Peyer's patch (tissue), 4 donors: ENCODE results near the gene MMAB. TPM values are rescaled to one million over a fixed set of nuclear protein-coding genes. Genes with fewer than 3 reads are reported as not detected.

Source experiments
- DNase-seq, 3 donors: peaks; one replicate each; pipeline ENCODE4 v3.0.0-alpha.2; 2017 to 2019
- H3K27ac ChIP-seq, 4 donors: fragments of 200-600 bp; sonication (generic); one replicate each; pipeline ENCODE4 v1.5.1; 2016 to 2019
- H3K27me3 ChIP-seq, 2 donors: fragments of 200-600 bp; sonication (generic); one replicate each; pipeline ENCODE4 v1.5.1; 2019
- H3K36me3 ChIP-seq, 3 donors: fragments of 200-600 bp; sonication (generic); one replicate each; pipeline ENCODE4 v1.5.1; 2016 to 2019
- H3K4me1 ChIP-seq, 4 donors: fragments of 200-600 bp; sonication (generic); one replicate each; pipeline ENCODE4 v1.5.1; 2016 to 2019
- H3K4me3 ChIP-seq, 4 donors: fragments of 200-600 bp; sonication (generic); 1 replicate in 3 of 4; 2 replicates in 1 of 4; pipeline ENCODE4 v1.5.1; 2016 to 2019; ENCODE audit warnings: mild to moderate bottlenecking in 1 of 4
- H3K9me3 ChIP-seq, 4 donors: fragments of 200-600 bp; sonication (generic); one replicate each; pipeline ENCODE4 v1.5.1; 2016 to 2019; ENCODE audit warnings: mild to moderate bottlenecking in 1 of 4
- CTCF ChIP-seq, 6 experiments: fragments of 450-650 bp in 4 of 6; fragments of 200-600 bp in 2 of 6; sonication (generic) in 1 of 6; IDR thresholded peaks; one replicate each; pipeline ENCODE4 v1.5.1; 2017 to 2019; ENCODE audit warnings: antibody characterized with exemption in 6 of 6, mild to moderate bottlenecking in 3 of 6, moderate library complexity in 1 of 6
- POLR2A ChIP-seq, 2 donors: fragments of 450-650 bp; IDR thresholded peaks; one replicate each; pipeline ENCODE4 v1.5.1; 2017; ENCODE audit warnings: antibody characterized with exemption in 2 of 2, mild to moderate bottlenecking in 2 of 2, moderate library complexity in 2 of 2
- total RNA-seq, 4 donors: library from RNA; depleted of rRNA; stranded (reverse); fragments of >200 nt; gene quantifications; one replicate each; pipeline ENCODE4 v1.1.0, GENCODE V29; 2016

Gene MMAB
- total RNA-seq, 4 donors from 2014 or later: 30.8 to 41.4 (median 32.1) TPM

GRCh38 chr12:109513051-109513450 is 60.3 kb downstream of the MMAB start:
- H3K4me3 ChIP-seq: no peak overlapping the region
- no peaks in the 10 kb centered on the region for H3K4me1 ChIP-seq
- H3K27me3 ChIP-seq: no peaks in the 10 kb centered on the region
- H3K36me3 ChIP-seq: peaks cover 0 to 95% (median 0%) of the 10 kb centered on the region in 3 donors
- TF ChIP-seq CTCF (IDR thresholded peaks at IDR 0.05) (no peak), POLR2A (IDR thresholded peaks at IDR 0.05) (no peak)
- H3K9me3 ChIP-seq: no peaks in the 10 kb centered on the region
- no peak for DNase-seq
- no peak overlapping the region for H3K27ac ChIP-seq

- TF ChIP-seq CTCF (IDR thresholded peaks at IDR 0.05) (no peak), POLR2A (IDR thresholded peaks at IDR 0.05) (no peak)
- H3K9me3 ChIP-seq: no peaks in the 10 kb centered on the region
- H3K36me3 ChIP-seq: peaks cover 0 to 95% (median 0%) of the 10 kb centered on the region in 3 donors
- H3K27me3 ChIP-seq: no peaks in the 10 kb centered on the region
- no peak overlapping the region for H3K27ac ChIP-seq
- no peak for DNase-seq
- H3K4me1 ChIP-seq: no peaks in the 10 kb centered on the region
- H3K4me3 ChIP-seq: no peak overlapping the region
Observed at GRCh38 chr12:109512608-109513007, 60.7 kb downstream of the MMAB start.

- no peak for DNase-seq
Observed at GRCh38 chr12:109510196-109510595, 63.1 kb downstream of the MMAB start.

GRCh38 chr12:109504068-109504467 is 69.2 kb downstream of the MMAB start:
- H3K9me3 ChIP-seq: no peaks in the 10 kb centered on the region
- peaks cover 0 to 100% (median 2%) of the 10 kb centered on the region in 3 donors for H3K36me3 ChIP-seq
- no peak for DNase-seq
- H3K4me1 ChIP-seq: no peaks in the 10 kb centered on the region
- H3K4me3 ChIP-seq: no peak overlapping the region
- TF ChIP-seq CTCF (IDR thresholded peaks at IDR 0.05): no peak
- no peak overlapping the region for H3K27ac ChIP-seq
- no peaks in the 10 kb centered on the region for H3K27me3 ChIP-seq

More at GRCh38 chr12:109510196-109510595, 63.1 kb downstream of the MMAB start:
- H3K27ac ChIP-seq: no peak overlapping the region
- no peaks in the 10 kb centered on the region for H3K27me3 ChIP-seq
- H3K9me3 ChIP-seq: no peaks in the 10 kb centered on the region
- peaks cover 0 to 98% (median 0%) of the 10 kb centered on the region in 3 donors for H3K36me3 ChIP-seq
- no peak for TF ChIP-seq POLR2A (IDR thresholded peaks at IDR 0.05)
- H3K4me3 ChIP-seq: no peak overlapping the region
- no peaks in the 10 kb centered on the region for H3K4me1 ChIP-seq

Other genes with a start within 250 kb of the MMAB start
- gene MYO1H, start 225.6 kb downstream of the MMAB start, total RNA-seq: not detected
- gene KCTD10, start 96.2 kb downstream of the MMAB start, total RNA-seq: 10 to 100 TPM; 18.4 to 53.6 (median 28.8) TPM
- 10 to 100 TPM; 43.8 to 77.0 (median 57.3) TPM for gene UBE3B, start 95.9 kb downstream of the MMAB start, total RNA-seq
- 10 to 100 TPM in 3 of 4 donors, 1 to 10 TPM in 1; 3.3 to 66.7 (median 41.6) TPM for gene MVK, start 290 bp upstream of the MMAB start, total RNA-seq
- gene FAM222A, start 140.3 kb upstream of the MMAB start, total RNA-seq: 10 to 100 TPM in 1 of 4 donors, 1 to 10 TPM in 3; 3.9 to 26.1 (median 7.0) TPM